C4-2B (cell line): Measurements from ENCODE around the gene ITPR2.

ENCODE experiments used
- H3K27ac ChIP-seq: fragments of 450-650 bp; 2 replicates; pipeline ENCODE4 v1.5.1; 2017
- ZFX ChIP-seq: fragments of 450-650 bp; IDR thresholded peaks from 2 replicates; pipeline ENCODE4 v1.6.1; 2017
- TF ChIP-seq, protein P1 (sequence below): fragments of 450-650 bp; conservative IDR thresholded peaks from 2 replicates; pipeline ENCODE4 v1.5.1; 2017; ENCODE audit warnings: mild to moderate bottlenecking

ITPR2 gene

DNA sequence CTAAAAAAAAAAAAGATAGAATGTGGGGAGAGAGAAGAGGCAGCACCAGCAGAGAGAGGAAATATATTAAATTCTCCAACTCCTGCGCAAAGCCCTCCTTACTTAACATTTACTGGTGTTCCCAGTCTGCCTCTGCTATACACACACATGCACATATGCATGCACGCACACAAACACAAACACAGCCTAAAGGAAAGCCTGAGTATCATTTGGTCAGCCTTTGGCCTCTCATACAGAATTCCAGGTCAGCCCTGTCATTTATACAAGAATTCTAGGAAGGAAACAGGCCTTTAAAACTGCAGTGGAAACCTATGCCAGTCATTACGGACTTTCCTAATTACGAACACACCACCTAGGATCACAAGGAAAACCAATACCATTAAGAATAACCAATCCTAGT is 269.4 kb downstream of the ITPR2 start:
- no peak overlapping the region for H3K27ac ChIP-seq
- TF ChIP-seq ZFX = no peak
- TF ChIP-seq, protein P1, sequence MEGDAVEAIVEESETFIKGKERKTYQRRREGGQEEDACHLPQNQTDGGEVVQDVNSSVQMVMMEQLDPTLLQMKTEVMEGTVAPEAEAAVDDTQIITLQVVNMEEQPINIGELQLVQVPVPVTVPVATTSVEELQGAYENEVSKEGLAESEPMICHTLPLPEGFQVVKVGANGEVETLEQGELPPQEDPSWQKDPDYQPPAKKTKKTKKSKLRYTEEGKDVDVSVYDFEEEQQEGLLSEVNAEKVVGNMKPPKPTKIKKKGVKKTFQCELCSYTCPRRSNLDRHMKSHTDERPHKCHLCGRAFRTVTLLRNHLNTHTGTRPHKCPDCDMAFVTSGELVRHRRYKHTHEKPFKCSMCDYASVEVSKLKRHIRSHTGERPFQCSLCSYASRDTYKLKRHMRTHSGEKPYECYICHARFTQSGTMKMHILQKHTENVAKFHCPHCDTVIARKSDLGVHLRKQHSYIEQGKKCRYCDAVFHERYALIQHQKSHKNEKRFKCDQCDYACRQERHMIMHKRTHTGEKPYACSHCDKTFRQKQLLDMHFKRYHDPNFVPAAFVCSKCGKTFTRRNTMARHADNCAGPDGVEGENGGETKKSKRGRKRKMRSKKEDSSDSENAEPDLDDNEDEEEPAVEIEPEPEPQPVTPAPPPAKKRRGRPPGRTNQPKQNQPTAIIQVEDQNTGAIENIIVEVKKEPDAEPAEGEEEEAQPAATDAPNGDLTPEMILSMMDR = no peak

DNA sequence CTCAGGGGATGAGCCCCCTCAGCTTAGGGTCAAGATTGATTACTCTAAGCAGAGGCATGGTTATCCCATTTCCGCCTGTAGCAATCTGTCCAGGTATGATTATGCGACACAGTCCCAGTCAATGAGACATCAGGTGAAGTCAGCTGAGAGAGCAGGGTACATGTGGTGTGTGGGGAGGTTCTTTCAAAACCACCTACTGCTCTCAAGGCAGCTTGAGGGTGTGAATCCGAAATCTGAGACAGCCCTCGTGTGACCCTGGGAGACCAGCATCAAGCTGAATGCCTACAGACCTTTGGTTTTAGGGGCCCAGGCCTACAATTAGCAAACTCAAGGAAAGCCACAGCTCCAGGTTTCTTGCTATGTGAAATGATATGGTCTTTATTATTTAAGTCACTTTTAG is 275.7 kb downstream of the ITPR2 start:
- H3K27ac ChIP-seq = no peak overlapping the region
- TF ChIP-seq ZFX = no peak
- TF ChIP-seq, protein P1 = no peak

DNA sequence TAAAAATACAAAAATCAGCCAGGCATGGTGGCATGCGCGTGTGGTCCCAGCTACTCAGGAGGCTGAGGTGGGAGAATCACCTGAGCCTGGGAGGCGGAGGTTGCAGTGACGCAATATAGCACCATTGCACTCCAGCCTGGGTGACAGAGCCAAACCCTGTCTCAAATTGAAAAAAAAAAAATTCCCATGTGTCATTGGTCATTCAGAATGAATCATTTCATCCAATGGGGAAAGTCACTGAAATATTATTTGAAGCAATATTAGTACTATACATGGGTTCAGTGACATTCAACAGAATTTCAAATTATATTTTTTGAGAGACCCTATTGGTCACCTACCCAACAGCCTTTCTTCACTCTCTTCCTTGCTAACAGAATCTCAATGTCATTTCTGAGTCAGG is 276.1 kb downstream of the ITPR2 start:
- no peak for TF ChIP-seq ZFX
- TF ChIP-seq, protein P1 = no peak
- no peak overlapping the region for H3K27ac ChIP-seq

DNA sequence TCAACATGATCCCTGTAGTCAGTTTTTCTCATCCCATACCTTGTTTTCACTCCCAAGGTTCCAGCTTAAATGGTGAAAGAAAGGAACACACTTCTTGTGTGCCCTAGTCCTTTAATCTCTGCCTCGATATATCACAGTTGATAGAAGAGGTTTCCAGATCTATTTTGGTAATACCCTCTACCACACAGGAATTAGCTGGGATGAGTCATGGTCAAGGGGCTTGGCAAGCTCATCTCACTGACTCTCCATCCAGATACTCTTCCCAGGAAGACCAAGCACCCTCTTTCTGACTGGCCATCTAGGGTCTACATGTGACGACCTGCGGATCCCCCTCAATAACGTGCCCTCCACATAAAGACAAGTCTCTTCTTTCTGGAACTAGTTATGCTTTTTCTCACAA is 277.9 kb downstream of the ITPR2 start:
- no peak overlapping the region for H3K27ac ChIP-seq
- TF ChIP-seq, protein P1 = no peak
- TF ChIP-seq ZFX = no peak

DNA sequence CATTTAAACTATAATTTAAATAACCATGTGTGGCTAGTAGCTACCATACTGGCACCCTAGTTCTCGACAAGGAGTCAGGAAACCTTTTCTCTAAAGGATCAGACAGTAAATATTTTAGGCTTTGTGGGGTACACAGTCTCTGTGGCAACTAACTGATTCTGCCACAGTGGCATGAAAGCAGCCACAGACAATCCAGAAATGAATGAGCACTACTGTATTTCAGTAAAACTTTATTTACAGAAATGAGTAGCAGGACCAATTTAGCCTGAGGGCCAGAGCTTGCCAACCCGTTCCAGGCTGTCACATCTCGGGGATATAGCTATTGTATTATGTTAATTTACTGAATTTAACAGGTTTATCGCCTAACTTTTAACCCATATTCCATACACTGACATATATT is 278.7 kb downstream of the ITPR2 start:
- no peak overlapping the region for H3K27ac ChIP-seq
- TF ChIP-seq, protein P1 = no peak
- no peak for TF ChIP-seq ZFX

DNA sequence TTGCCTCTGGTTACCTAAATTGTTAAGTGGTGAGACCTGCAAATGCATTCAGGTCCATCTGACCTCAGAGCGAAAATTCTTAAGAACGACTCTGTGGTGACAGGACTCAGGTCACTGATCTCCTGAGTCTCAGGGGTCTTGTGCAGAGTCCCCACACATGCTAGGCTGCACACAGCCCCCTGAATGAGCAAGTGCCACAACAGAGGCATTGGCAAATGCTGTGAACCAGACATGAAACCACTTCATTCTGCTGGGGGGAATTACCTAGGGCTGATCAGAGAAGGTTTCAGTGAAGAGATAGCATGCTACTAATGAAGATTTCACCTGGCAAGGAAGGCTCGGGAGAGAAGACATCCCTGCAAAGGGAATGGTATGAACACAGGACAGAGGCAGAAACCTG is 281.6 kb downstream of the ITPR2 start:
- TF ChIP-seq, protein P1 = no peak
- TF ChIP-seq ZFX = no peak

DNA sequence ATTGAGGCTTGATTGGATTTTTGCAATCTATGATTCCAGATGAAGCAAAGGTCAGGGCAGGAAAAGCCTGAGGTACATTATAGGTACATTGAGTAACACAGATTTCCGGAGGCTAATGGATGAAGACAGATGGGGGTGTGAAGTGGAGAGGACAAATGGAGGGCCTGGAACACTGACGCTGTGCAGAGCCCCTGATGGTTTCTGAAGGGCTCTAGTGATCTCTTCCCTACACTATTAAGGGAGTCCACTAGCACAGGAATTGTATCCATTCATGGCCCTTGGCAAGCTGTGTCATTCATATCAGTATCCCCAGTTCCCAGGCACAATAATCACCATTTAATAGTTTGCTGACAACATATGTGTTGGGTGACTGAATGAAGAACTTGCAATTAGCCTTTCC is 284.8 kb downstream of the ITPR2 start:
- TF ChIP-seq, protein P1 = no peak
- TF ChIP-seq ZFX = no peak

More for the DNA sequence above, 281.6 kb downstream of the ITPR2 start:
- H3K27ac ChIP-seq = no peak overlapping the region

More for the DNA sequence above, 284.8 kb downstream of the ITPR2 start:
- H3K27ac ChIP-seq = no peak overlapping the region
